ENCODE measurements around the gene AQP3. TPM values are rescaled to one million over a fixed set of nuclear protein-coding genes. Genes with fewer than 3 reads are reported as not detected.

AQP3 gene
- total RNA-seq, 2 experiments from 2014 or later: 16.0 to 30.6 TPM

GRCh38 chr9:33465596-33466564 lies 18.5 kb upstream of the AQP3 start:
- no TSS peak for BruUV-seq (replicated peaks)
- no peak for DNase-seq (ENCODE audit: low spot score)
- ChIA-PET CTCF (ENCODE audit: unreplicated experiment) (interaction anchor here (0.6 to 2.9 kb wide), 6 partner anchors 13 to 238 kb away, joined by 3 to 22 read pairs (median 8); partner anchors contain the start of gene AQP3), POLR2A (interaction anchor here (0.7 to 2.6 kb wide), 3 partner anchors 8 to 12 kb away, joined by 3 to 9 read pairs (median 6); partner anchors contain the start of gene NOL6)
- TF ChIP-seq EZH2phosphoT487 (IDR thresholded peaks at IDR 0.05; ENCODE audit: borderline replicate concordance, low read depth, low read length): no peak
- no peak for TF ChIP-seq CTCF (conservative IDR thresholded peaks at IDR 0.05; ENCODE audit: low read length)
- no peaks in the 10 kb centered on the region for H3K79me2 ChIP-seq (ENCODE audit: insufficient read depth, low read depth, low read length)
- H3K4me2 ChIP-seq (ENCODE audit: low read length): no peak overlapping the region
- H3K27ac ChIP-seq (ENCODE audit: low read depth, low read length, poor library complexity, severe bottlenecking): no peak overlapping the region
- H2AFZ ChIP-seq (ENCODE audit: low read length): no peak overlapping the region
- H3K36me3 ChIP-seq (ENCODE audit: insufficient read depth, low read length): peaks cover 99% of the 10 kb centered on the region
- H3K4me3 ChIP-seq (ENCODE audit: low read depth, low read length, poor library complexity, severe bottlenecking): no peak overlapping the region
- intact Hi-C loops (cut with micrococcal nuclease; ENCODE audit: unreplicated experiment): loop anchor here (1.0 to 5.0 kb wide), 2 partner anchors 49 to 63 kb away; no protein-coding TSS in a partner anchor
- H3K4me1 ChIP-seq (ENCODE audit: insufficient read depth, low read length, poor library complexity, severe bottlenecking): no peaks in the 10 kb centered on the region
- no peaks in the 10 kb centered on the region for H4K20me1 ChIP-seq (ENCODE audit: insufficient read depth, low read length)
- no peaks in the 10 kb centered on the region for H3K9me2 ChIP-seq (ENCODE audit: insufficient read depth, low read length)
- no peaks in the 10 kb centered on the region for H3K9me3 ChIP-seq (ENCODE audit: low read length)

- intact Hi-C loops (cut with micrococcal nuclease; ENCODE audit: unreplicated experiment): loop anchor here (5.0 kb wide), 1 partner anchor 48 kb away; no protein-coding TSS in a partner anchor
- Histone ChIP-seq H3K4me1 (ENCODE audit: insufficient read depth, low read length, poor library complexity, severe bottlenecking) (no peaks in the 10 kb centered on the region), H3K4me2 (ENCODE audit: low read length) (no peak overlapping the region), H2AFZ (ENCODE audit: low read length) (no peak overlapping the region), H3K9me3 (ENCODE audit: low read length) (no peaks in the 10 kb centered on the region), H4K20me1 (ENCODE audit: insufficient read depth, low read length) (no peaks in the 10 kb centered on the region), H3K4me3 (ENCODE audit: low read depth, low read length, poor library complexity, severe bottlenecking) (no peak overlapping the region), H3K79me2 (ENCODE audit: insufficient read depth, low read depth, low read length) (no peaks in the 10 kb centered on the region), H3K9me2 (ENCODE audit: insufficient read depth, low read length) (no peaks in the 10 kb centered on the region), H3K36me3 (ENCODE audit: insufficient read depth, low read length) (peaks cover 98% of the 10 kb centered on the region), H3K27ac (ENCODE audit: low read depth, low read length, poor library complexity, severe bottlenecking) (no peak overlapping the region)
- TF ChIP-seq EZH2phosphoT487 (IDR thresholded peaks at IDR 0.05; ENCODE audit: borderline replicate concordance, low read depth, low read length): no peak
- no peak for TF ChIP-seq CTCF (conservative IDR thresholded peaks at IDR 0.05; ENCODE audit: low read length)
- no TSS peak for BruUV-seq (replicated peaks)
- no peak for DNase-seq (ENCODE audit: low spot score)
- ChIA-PET POLR2A (interaction anchor here (1.2 to 2.6 kb wide), 2 partner anchors 9 to 12 kb away, joined by 6 to 9 read pairs; partner anchors contain the start of gene NOL6), CTCF (ENCODE audit: unreplicated experiment) (interaction anchor here (0.6 to 2.8 kb wide), 2 partner anchors 12 to 18 kb away, joined by 3 to 17 read pairs; partner anchors contain the start of gene AQP3)
Observed at GRCh38 chr9:33465096-33465495, 17.7 kb upstream of the AQP3 start.

All from OCI-LY7 (cell line).